Liver (tissue), 9 donors: Measurements from ENCODE around the gene FADS6. TPM values are rescaled to one million over a fixed set of nuclear protein-coding genes. Genes with fewer than 3 reads are reported as not detected.

ENCODE experiments used
- DNase-seq: peaks from one replicate; pipeline ENCODE4 v3.0.0-alpha.2; 2017; ENCODE audit warnings: low spot score
- H3K27ac ChIP-seq, 2 donors: one replicate each; pipeline ENCODE4 v1.7.0; 2013; ENCODE audit warnings: inconsistent platforms in 2 of 2, low read length in 2 of 2, control low read depth in 1 of 2, low read depth in 1 of 2, mild to moderate bottlenecking in 1 of 2
- H3K27me3 ChIP-seq, 4 donors: one replicate each; pipeline versions ENCODE4 v1.6.1 to v1.7.0; 2013; ENCODE audit warnings: low read length in 3 of 4, inconsistent platforms in 1 of 4, mild to moderate bottlenecking in 1 of 4, moderate library complexity in 1 of 4; ENCODE audit not compliant: control insufficient read depth in 4 of 4, insufficient read depth in 4 of 4
- H3K36me3 ChIP-seq, 4 donors: one replicate each; pipeline versions ENCODE4 v1.6.1 to v1.7.0; 2013; ENCODE audit warnings: low read length in 3 of 4, mild to moderate bottlenecking in 3 of 4, low read depth in 1 of 4, moderate library complexity in 1 of 4; ENCODE audit not compliant: control insufficient read depth in 4 of 4, insufficient read depth in 3 of 4
- H3K4me1 ChIP-seq, 4 donors: one replicate each; pipeline versions ENCODE4 v1.6.1 to v1.7.0; 2013; ENCODE audit warnings: low read length in 3 of 4, mild to moderate bottlenecking in 3 of 4, moderate library complexity in 1 of 4; ENCODE audit not compliant: control insufficient read depth in 4 of 4, insufficient read depth in 4 of 4
- H3K4me3 ChIP-seq, 3 donors: one replicate each; pipeline versions ENCODE4 v1.6.1 to v1.7.0; 2013; ENCODE audit warnings: low read length in 3 of 3, control low read depth in 1 of 3, low read depth in 1 of 3, mild to moderate bottlenecking in 1 of 3
- H3K9ac ChIP-seq, 2 donors: one replicate each; pipeline ENCODE4 v1.7.0; 2013; ENCODE audit warnings: low read length in 2 of 2, mild to moderate bottlenecking in 2 of 2, moderate library complexity in 2 of 2, control low read depth in 1 of 2, low read depth in 1 of 2
- H3K9me3 ChIP-seq, 4 donors: one replicate each; pipeline versions ENCODE4 v1.6.1 to v1.7.0; 2013; ENCODE audit warnings: low read length in 3 of 4; ENCODE audit not compliant: control insufficient read depth in 4 of 4
- CTCF ChIP-seq: fragments of 150-350 bp; IDR thresholded peaks from 2 replicates; pipeline ENCODE4 v1.5.1; 2017; ENCODE audit warnings: improper control_type of control experiment, low read depth, low read length; ENCODE audit not compliant: missing input control
- EGR1 ChIP-seq, 2 donors: IDR thresholded peaks; 2 replicates each; pipeline ENCODE4 v1.6.1; 2016 to 2018; ENCODE audit warnings: antibody characterized with exemption in 2 of 2, low read depth in 2 of 2
- FOXA1 ChIP-seq: IDR thresholded peaks from 2 replicates; pipeline ENCODE4 v1.6.1; 2016; ENCODE audit warnings: antibody characterized with exemption
- FOXA2 ChIP-seq: IDR thresholded peaks from 2 replicates; pipeline ENCODE4 v1.6.1; 2016; ENCODE audit warnings: antibody characterized with exemption
- GABPA ChIP-seq, 2 donors: IDR thresholded peaks in 1 of 2; conservative IDR thresholded peaks in 1 of 2; 2 replicates each; pipeline ENCODE4 v1.6.1; 2016; ENCODE audit warnings: antibody characterized with exemption in 2 of 2, mild to moderate bottlenecking in 1 of 2, moderate library complexity in 1 of 2
- HNF4A ChIP-seq, 2 donors: conservative IDR thresholded peaks; 2 replicates each; pipeline ENCODE4 v1.6.1; 2016; ENCODE audit warnings: antibody characterized with exemption in 2 of 2, mild to moderate bottlenecking in 2 of 2
- HNF4G ChIP-seq: IDR thresholded peaks from 2 replicates; pipeline ENCODE4 v1.6.1; 2016; ENCODE audit warnings: antibody characterized with exemption
- JUND ChIP-seq, 2 donors: IDR thresholded peaks; 2 replicates each; pipeline ENCODE4 v1.6.1; 2016; ENCODE audit warnings: antibody characterized with exemption in 2 of 2
- NR2F2 ChIP-seq: IDR thresholded peaks from 2 replicates; pipeline ENCODE4 v1.6.1; 2016; ENCODE audit warnings: antibody characterized with exemption
- RAD21 ChIP-seq, 2 donors: IDR thresholded peaks; 2 replicates each; pipeline ENCODE4 v1.6.1; 2016; ENCODE audit warnings: antibody characterized with exemption in 2 of 2, mild to moderate bottlenecking in 2 of 2
- RXRA ChIP-seq, 2 donors: IDR thresholded peaks; 2 replicates each; pipeline ENCODE4 v1.6.1; 2017 to 2018; ENCODE audit warnings: antibody characterized with exemption in 2 of 2, mild to moderate bottlenecking in 1 of 2
- SP1 ChIP-seq: IDR thresholded peaks from 2 replicates; pipeline ENCODE4 v1.6.1; 2018; ENCODE audit warnings: antibody characterized with exemption, mild to moderate bottlenecking
- TAF1 ChIP-seq: conservative IDR thresholded peaks from 2 replicates; pipeline ENCODE4 v1.6.1; 2016; ENCODE audit warnings: antibody characterized with exemption, mild to moderate bottlenecking
- YY1 ChIP-seq: IDR thresholded peaks from 2 replicates; pipeline ENCODE4 v1.6.1; 2016; ENCODE audit warnings: antibody characterized with exemption, mild to moderate bottlenecking
- ZBTB33 ChIP-seq: IDR thresholded peaks from 2 replicates; pipeline ENCODE4 v1.6.1; 2016; ENCODE audit warnings: antibody characterized with exemption
- WGBS: extraction: QIAGEN DNeasy Blood & Tissue Kit; methylation state at CpG from one replicate; pipeline ENCODE4 v1.1.7; 2013; 5-methylcytosine and 5-hydroxymethylcytosine counted together
- polyA plus RNA-seq, 2 donors: library from polyadenylated mRNA; stranded (reverse) in 1 of 2; unstranded in 1 of 2; fragments of 200-250 nt in 1 of 2; fragments of >200 nt in 1 of 2; fragmentation: Nextera tagmentation in 1 of 2; extraction: Ambion mirVana in 1 of 2; gene quantifications; one replicate each; pipeline versions ENCODE4 v1.2.1 to v1.2.3, GENCODE V29; 2013 to 2015
- total RNA-seq, 2 donors: library from RNA; depleted of rRNA; stranded (reverse); fragments of >200 nt; gene quantifications; one replicate each; pipeline ENCODE4 v1.2.3, GENCODE V29; 2014
- TF ChIP-seq, protein P1 (sequence below): IDR thresholded peaks from 2 replicates; pipeline ENCODE4 v1.6.1; 2016; ENCODE audit warnings: antibody characterized with exemption
- donor health status: healthy.
- donor health status: healthy.
- donor health status: healthy.
- donor health status: healthy.
- donor health status: healthy.

The FADS6 gene
- total and polyA plus RNA-seq, 4 donors: 2.1 to 7.1 (median 4.2) TPM; not detected in 1

- Histone ChIP-seq H3K27ac (no peak overlapping the region), H3K9ac (no peak overlapping the region), H3K4me1 (peaks cover 2 to 8% (median 6%) of the 10 kb centered on the region in 4 donors), H3K27me3 (peaks cover 0 to 12% (median 5%) of the 10 kb centered on the region in 4 donors), H3K4me3 (no peak overlapping the region), H3K9me3 (no peaks in the 10 kb centered on the region), H3K36me3 (no peaks in the 10 kb centered on the region)
- TF ChIP-seq FOXA1 (no peak), HNF4G (no peak), HNF4A (conservative IDR thresholded peaks at IDR 0.05) (no peak), RAD21 (IDR thresholded peaks at IDR 0.05) (no peak), FOXA2 (no peak), ZBTB33 (no peak), GABPA (IDR thresholded peaks at IDR 0.05 in 1 of 2, conservative IDR thresholded peaks at IDR 0.05 in 1 of 2) (no peak), EGR1 (IDR thresholded peaks at IDR 0.05; ENCODE audit: low read depth in 2 of 2) (no peak), NR2F2 (no peak), TAF1 (no peak), YY1 (no peak), RXRA (IDR thresholded peaks at IDR 0.05) (no peak)
- TF ChIP-seq, protein P1, sequence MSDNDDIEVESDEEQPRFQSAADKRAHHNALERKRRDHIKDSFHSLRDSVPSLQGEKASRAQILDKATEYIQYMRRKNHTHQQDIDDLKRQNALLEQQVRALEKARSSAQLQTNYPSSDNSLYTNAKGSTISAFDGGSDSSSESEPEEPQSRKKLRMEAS: no peak
- 63% methylated on average over 3 of the region's 3 CpGs for WGBS
- no peak for DNase-seq
Observed at GRCh38 chr17:74925242-74925641, 31.8 kb upstream of the FADS6 start.

GRCh38 chr17:74924250-74924948, 31.0 kb upstream of the FADS6 start, which contains the start of gene OTOP2:
OTOP2 (plus strand) TSS chr17:74924273; CDS start chr17:74924633, 360 bp downstream.
- Histone ChIP-seq H3K27me3 (peaks cover 2 to 12% (median 5%) of the 10 kb centered on the region in 4 donors), H3K9me3 (no peaks in the 10 kb centered on the region), H3K27ac (no peak within 1 kb of the TSS), H3K4me1 (peaks cover 2 to 8% (median 6%) of the 10 kb centered on the region in 4 donors), H3K4me3 (peak within 1 kb of the TSS in 1 of 3 donors; percentile 32), H3K36me3 (no peaks in the 10 kb centered on the region), H3K9ac (no peak within 1 kb of the TSS)
- no peak for TF ChIP-seq FOXA2
- TF ChIP-seq, protein P1: no peak
- TF ChIP-seq SP1: no peak
- no peak for TF ChIP-seq TAF1
- TF ChIP-seq HNF4A (conservative IDR thresholded peaks at IDR 0.05): no peak
- no peak for TF ChIP-seq YY1
- TF ChIP-seq NR2F2: no peak
- no peak for TF ChIP-seq JUND (IDR thresholded peaks at IDR 0.05)
- no peak for TF ChIP-seq ZBTB33
- no peak for TF ChIP-seq CTCF
- TF ChIP-seq FOXA1: no peak
- 6% methylated on average over 54 of the region's 54 CpGs for WGBS
- no peak for DNase-seq
